Measurements from ENCODE around the gene ADGRD1.

GRCh38 chr12:131066207-131066885 is 112.6 kb downstream of the ADGRD1 start:
- TF ChIP-seq, protein P1, sequence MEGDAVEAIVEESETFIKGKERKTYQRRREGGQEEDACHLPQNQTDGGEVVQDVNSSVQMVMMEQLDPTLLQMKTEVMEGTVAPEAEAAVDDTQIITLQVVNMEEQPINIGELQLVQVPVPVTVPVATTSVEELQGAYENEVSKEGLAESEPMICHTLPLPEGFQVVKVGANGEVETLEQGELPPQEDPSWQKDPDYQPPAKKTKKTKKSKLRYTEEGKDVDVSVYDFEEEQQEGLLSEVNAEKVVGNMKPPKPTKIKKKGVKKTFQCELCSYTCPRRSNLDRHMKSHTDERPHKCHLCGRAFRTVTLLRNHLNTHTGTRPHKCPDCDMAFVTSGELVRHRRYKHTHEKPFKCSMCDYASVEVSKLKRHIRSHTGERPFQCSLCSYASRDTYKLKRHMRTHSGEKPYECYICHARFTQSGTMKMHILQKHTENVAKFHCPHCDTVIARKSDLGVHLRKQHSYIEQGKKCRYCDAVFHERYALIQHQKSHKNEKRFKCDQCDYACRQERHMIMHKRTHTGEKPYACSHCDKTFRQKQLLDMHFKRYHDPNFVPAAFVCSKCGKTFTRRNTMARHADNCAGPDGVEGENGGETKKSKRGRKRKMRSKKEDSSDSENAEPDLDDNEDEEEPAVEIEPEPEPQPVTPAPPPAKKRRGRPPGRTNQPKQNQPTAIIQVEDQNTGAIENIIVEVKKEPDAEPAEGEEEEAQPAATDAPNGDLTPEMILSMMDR (IDR thresholded peaks at IDR 0.05; ENCODE audit: low read depth, low read length) = no peak
- no peak for TF ChIP-seq POLR2A (IDR thresholded peaks at IDR 0.05; ENCODE audit: extremely low read depth, insufficient read length)
- TF ChIP-seq MAX (IDR thresholded peaks at IDR 0.05; ENCODE audit: low read depth, low read length) = no peak
- TF ChIP-seq MYC (IDR thresholded peaks at IDR 0.05; ENCODE audit: low read depth, low read length) = no peak

Data from NB4 (cell line).